ENCODE data around the gene FOXL2NB.

DNA sequence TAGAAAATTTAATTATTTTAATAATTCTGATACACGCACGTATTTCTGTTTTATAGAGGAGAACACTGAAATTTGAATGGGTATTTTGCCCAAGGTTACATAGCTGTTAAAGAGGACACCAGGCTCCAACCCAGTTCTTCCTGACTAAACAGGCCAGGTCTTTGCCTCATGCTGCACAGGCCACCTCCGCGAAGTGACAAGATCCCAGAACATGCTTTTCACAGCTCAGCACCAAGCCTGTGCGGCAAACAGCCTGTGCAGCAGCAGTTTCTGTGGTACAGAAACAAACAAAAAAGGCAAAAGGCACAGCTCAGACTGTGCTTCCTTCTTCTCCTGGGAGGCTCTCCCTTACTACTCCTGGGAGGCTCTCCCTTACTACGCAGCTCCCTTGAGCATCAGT is 6.6 kb upstream of the FOXL2NB start:
- TF ChIP-seq, protein P1, sequence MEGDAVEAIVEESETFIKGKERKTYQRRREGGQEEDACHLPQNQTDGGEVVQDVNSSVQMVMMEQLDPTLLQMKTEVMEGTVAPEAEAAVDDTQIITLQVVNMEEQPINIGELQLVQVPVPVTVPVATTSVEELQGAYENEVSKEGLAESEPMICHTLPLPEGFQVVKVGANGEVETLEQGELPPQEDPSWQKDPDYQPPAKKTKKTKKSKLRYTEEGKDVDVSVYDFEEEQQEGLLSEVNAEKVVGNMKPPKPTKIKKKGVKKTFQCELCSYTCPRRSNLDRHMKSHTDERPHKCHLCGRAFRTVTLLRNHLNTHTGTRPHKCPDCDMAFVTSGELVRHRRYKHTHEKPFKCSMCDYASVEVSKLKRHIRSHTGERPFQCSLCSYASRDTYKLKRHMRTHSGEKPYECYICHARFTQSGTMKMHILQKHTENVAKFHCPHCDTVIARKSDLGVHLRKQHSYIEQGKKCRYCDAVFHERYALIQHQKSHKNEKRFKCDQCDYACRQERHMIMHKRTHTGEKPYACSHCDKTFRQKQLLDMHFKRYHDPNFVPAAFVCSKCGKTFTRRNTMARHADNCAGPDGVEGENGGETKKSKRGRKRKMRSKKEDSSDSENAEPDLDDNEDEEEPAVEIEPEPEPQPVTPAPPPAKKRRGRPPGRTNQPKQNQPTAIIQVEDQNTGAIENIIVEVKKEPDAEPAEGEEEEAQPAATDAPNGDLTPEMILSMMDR (IDR thresholded peaks at IDR 0.05; ENCODE audit: insufficient read depth, low read length, poor library complexity, severe bottlenecking) = no peak
- TF ChIP-seq EZH2phosphoT487 (conservative IDR thresholded peaks at IDR 0.05; ENCODE audit: low read length) = no peak

All from SU-DHL-6 (cell line).